ENCODE measurements around the gene ACAN. TPM values are rescaled to one million over a fixed set of nuclear protein-coding genes. Genes with fewer than 3 reads are reported as not detected.

The ACAN gene
- total and polyA plus RNA-seq, 9 of the 15 experiments (the other 6 are each of a cell fraction or from before 2014, with no cell fraction given), result not detected

DNA sequence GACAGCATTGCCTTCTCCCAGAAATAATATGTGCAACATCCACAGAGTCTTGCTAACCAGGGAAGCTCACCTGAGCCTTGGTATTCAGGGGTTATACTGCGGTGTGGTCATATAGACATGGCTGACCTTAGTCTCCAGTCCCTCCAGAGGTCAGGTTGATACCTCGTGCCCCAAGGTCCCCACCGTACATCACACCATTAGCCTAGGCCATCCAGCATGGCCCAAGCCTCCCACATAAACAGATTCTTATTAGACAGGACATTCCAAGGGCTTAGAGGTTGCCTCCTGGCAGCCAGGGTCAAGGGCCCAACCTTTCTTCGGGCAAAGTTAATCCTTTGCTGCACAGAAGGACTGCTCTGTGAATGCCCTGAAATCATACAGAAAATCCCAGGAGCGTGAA lies 18.8 kb downstream of the ACAN start:
- WGBS (ENCODE audit: insufficient coverage, low coverage, missing lambda C conversion rate), result 0% methylated on average over 5 of the region's 5 CpGs
- FAIRE-seq, result no peak

More for the DNA sequence above, 18.8 kb downstream of the ACAN start:
- ATAC-seq, result no peak
- H3K27ac ChIP-seq (ENCODE audit: extremely low read depth, low read depth, low read length), result no peak overlapping the region
- no peaks in the 10 kb centered on the region for H3K79me2 ChIP-seq (ENCODE audit: control insufficient read depth, insufficient read depth, low read length)
- no peak overlapping the region for H2AFZ ChIP-seq (ENCODE audit: low read depth, low read length)
- 0 out of 2 replicates have a peak, but pooled peaks cover 4% of the 10 kb centered on the region for H4K20me1 ChIP-seq (replicated peaks; ENCODE audit: control insufficient read depth, insufficient read depth, low read length)
- POLR2A ChIA-PET, result interaction anchor here (0.6 kb wide), 1 partner anchor 46 kb away, joined by 4 read pairs; no protein-coding TSS in a partner anchor
- H3K9me3 ChIP-seq (replicated peaks; ENCODE audit: control insufficient read depth, insufficient read depth, low read depth, low read length), result 0 out of 2 replicates have a peak, but pooled peaks cover 1% of the 10 kb centered on the region
- BruUV-seq (replicated peaks), result no TSS peak
- H3K4me3 ChIP-seq, result no peak overlapping the region
- intact Hi-C loops (cut with micrococcal nuclease), result no loop called here
- H3K4me1 ChIP-seq (replicated peaks in 1 of 2; ENCODE audit: control insufficient read depth in 2 of 2, insufficient read depth in 2 of 2, low read length in 2 of 2), result no peaks in the 10 kb centered on the region; a peak in 1 of 5 replicates
- no peaks in the 10 kb centered on the region for H3K36me3 ChIP-seq (ENCODE audit: control insufficient read depth, insufficient read depth, low read length)
- peaks cover 10 to 53% of the 10 kb centered on the region in 2 experiments; a peak in 4 of 5 replicates for H3K27me3 ChIP-seq (ENCODE audit: control insufficient read depth in 2 of 2, insufficient read depth in 2 of 2, low read length in 2 of 2)
- H3K4me2 ChIP-seq (ENCODE audit: insufficient read depth, low read length), result no peak overlapping the region
- H3K9ac ChIP-seq (ENCODE audit: insufficient read depth in 1 of 2, low read depth in 2 of 2, low read length in 2 of 2), result no peak overlapping the region
- TF ChIP-seq NFE2 (IDR thresholded peaks at IDR 0.05; ENCODE audit: low read depth), result no peak
- no peak for TF ChIP-seq TFAM (CRISPR knock-in tag; conservative IDR thresholded peaks at IDR 0.05)
- TF ChIP-seq ZNF644 (tag; IDR thresholded peaks at IDR 0.05; ENCODE audit: low read depth), result no peak
- TF ChIP-seq ETV5 (CRISPR knock-in tag; IDR thresholded peaks at IDR 0.05; ENCODE audit: low read depth), result no peak
- TF ChIP-seq EGR1 (conservative IDR thresholded peaks at IDR 0.05), result no peak
- TF ChIP-seq U2AF2 (optimal IDR thresholded peaks at IDR 0.05; ENCODE audit: low read depth, low read length), result no peak
- no peak for TF ChIP-seq FOXJ2 (tag; IDR thresholded peaks at IDR 0.05)
- no peak for TF ChIP-seq BHLHE40 (IDR thresholded peaks at IDR 0.05; ENCODE audit: low read length)
- TF ChIP-seq, protein P1, sequence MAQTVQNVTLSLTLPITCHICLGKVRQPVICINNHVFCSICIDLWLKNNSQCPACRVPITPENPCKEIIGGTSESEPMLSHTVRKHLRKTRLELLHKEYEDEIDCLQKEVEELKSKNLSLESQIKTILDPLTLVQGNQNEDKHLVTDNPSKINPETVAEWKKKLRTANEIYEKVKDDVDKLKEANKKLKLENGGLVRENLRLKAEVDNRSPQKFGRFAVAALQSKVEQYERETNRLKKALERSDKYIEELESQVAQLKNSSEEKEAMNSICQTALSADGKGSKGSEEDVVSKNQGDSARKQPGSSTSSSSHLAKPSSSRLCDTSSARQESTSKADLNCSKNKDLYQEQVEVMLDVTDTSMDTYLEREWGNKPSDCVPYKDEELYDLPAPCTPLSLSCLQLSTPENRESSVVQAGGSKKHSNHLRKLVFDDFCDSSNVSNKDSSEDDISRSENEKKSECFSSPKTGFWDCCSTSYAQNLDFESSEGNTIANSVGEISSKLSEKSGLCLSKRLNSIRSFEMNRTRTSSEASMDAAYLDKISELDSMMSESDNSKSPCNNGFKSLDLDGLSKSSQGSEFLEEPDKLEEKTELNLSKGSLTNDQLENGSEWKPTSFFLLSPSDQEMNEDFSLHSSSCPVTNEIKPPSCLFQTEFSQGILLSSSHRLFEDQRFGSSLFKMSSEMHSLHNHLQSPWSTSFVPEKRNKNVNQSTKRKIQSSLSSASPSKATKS (CRISPR knock-in tag; IDR thresholded peaks at IDR 0.05), result no peak
- TF ChIP-seq RBFOX2 (IDR thresholded peaks at IDR 0.05; ENCODE audit: low read depth, low read length), result no peak
- TF ChIP-seq, protein P2, sequence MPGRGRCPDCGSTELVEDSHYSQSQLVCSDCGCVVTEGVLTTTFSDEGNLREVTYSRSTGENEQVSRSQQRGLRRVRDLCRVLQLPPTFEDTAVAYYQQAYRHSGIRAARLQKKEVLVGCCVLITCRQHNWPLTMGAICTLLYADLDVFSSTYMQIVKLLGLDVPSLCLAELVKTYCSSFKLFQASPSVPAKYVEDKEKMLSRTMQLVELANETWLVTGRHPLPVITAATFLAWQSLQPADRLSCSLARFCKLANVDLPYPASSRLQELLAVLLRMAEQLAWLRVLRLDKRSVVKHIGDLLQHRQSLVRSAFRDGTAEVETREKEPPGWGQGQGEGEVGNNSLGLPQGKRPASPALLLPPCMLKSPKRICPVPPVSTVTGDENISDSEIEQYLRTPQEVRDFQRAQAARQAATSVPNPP (IDR thresholded peaks at IDR 0.05; ENCODE audit: borderline replicate concordance, insufficient read depth, insufficient read length), result no peak
- TF ChIP-seq, protein P3, sequence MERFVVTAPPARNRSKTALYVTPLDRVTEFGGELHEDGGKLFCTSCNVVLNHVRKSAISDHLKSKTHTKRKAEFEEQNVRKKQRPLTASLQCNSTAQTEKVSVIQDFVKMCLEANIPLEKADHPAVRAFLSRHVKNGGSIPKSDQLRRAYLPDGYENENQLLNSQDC (CRISPR knock-in tag; IDR thresholded peaks at IDR 0.05), result no peak
- TF ChIP-seq, protein P4, sequence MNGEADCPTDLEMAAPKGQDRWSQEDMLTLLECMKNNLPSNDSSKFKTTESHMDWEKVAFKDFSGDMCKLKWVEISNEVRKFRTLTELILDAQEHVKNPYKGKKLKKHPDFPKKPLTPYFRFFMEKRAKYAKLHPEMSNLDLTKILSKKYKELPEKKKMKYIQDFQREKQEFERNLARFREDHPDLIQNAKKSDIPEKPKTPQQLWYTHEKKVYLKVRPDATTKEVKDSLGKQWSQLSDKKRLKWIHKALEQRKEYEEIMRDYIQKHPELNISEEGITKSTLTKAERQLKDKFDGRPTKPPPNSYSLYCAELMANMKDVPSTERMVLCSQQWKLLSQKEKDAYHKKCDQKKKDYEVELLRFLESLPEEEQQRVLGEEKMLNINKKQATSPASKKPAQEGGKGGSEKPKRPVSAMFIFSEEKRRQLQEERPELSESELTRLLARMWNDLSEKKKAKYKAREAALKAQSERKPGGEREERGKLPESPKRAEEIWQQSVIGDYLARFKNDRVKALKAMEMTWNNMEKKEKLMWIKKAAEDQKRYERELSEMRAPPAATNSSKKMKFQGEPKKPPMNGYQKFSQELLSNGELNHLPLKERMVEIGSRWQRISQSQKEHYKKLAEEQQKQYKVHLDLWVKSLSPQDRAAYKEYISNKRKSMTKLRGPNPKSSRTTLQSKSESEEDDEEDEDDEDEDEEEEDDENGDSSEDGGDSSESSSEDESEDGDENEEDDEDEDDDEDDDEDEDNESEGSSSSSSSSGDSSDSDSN (IDR thresholded peaks at IDR 0.05; ENCODE audit: borderline replicate concordance in 1 of 2, low read depth in 2 of 2, low read length in 2 of 2), result no peak
- no peak for TF ChIP-seq MYNN (IDR thresholded peaks at IDR 0.05)
- no peak for TF ChIP-seq MYNN (CRISPR knock-in tag; IDR thresholded peaks at IDR 0.05)
- no peak for TF ChIP-seq HDAC2 (IDR thresholded peaks at IDR 0.05)
- no peak for TF ChIP-seq KAT7 (CRISPR knock-in tag; IDR thresholded peaks at IDR 0.05; ENCODE audit: borderline replicate concordance)
- TF ChIP-seq BRD4 (IDR thresholded peaks at IDR 0.05), result no peak
- TF ChIP-seq KDM5B (IDR thresholded peaks at IDR 0.05; ENCODE audit: insufficient replicate concordance, low read depth, low read length), result no peak
- DNase-seq (ENCODE audit: extremely low read depth in 1 of 4, low spot score in 3 of 4), result no peak
- H3K9me1 ChIP-seq (ENCODE audit: control insufficient read depth, insufficient read depth, low read length), result no peaks in the 10 kb centered on the region
- CTCF ChIA-PET (ENCODE audit: low intra/inter-chr PET ratio), result no interaction called here
- in situ Hi-C loops (cut with MboI), result loop anchor here (10.0 kb wide), 2 partner anchors 157 to 347 kb away; no protein-coding TSS in a partner anchor

All from K562 (cell line).